Measurements from ENCODE around the gene ADH4. TPM values are rescaled to one million over a fixed set of nuclear protein-coding genes. Genes with fewer than 3 reads are reported as not detected.

Gene ADH4
- total RNA-seq, 1 donor from 2014 or later, result not detected

GRCh38 chr4:99151452-99151851, 7.4 kb upstream of the ADH4 start:
- H3K36me3 Mint-ChIP-seq (ENCODE audit: low read depth), result peaks cover 15% of the 10 kb centered on the region
- peaks cover 11% of the 10 kb centered on the region for H3K9me3 Mint-ChIP-seq
- no peaks in the 10 kb centered on the region for H3K4me1 Mint-ChIP-seq
- H3K27ac Mint-ChIP-seq (ENCODE audit: unreplicated experiment), result no peak overlapping the region
- H3K27me3 Mint-ChIP-seq (ENCODE audit: low read depth), result no peaks in the 10 kb centered on the region
- no peak for TF ChIP-seq CTCF (conservative IDR thresholded peaks at IDR 0.05)
- no peak for DNase-seq (ENCODE audit: low read depth, low spot score)
- H3K4me3 Mint-ChIP-seq, result no peak overlapping the region

DNA sequence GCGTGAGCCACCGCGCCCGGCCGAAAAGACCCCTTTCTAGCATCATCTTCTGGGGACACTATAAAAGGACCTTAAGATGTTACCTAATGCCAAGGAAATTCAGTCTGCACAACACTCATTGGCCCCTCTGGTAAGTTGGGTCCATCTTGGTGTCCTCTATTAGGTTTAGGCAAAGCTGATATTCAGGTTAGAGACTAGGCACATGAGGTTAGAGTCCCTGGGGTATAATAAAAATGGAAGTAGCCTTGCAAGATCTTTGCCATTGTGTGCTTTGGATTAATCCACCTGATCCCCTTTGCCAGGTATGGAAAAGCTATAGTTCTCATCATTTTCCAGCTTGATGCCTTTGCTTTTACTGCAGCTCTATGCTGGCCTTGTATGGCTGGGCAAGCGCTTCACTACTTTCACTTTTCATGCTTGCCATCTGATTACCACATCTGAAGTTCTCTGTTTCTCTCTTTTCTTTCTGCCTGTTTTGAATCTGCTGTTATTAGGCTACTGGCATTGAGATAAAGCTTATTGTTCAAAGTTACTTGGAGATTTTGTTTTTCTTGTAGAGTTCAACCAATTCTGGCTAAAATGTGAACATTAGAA, 5.4 kb upstream of the ADH4 start:
- no peak for TF ChIP-seq CTCF (conservative IDR thresholded peaks at IDR 0.05)
- Mint-ChIP-seq H3K27ac (ENCODE audit: unreplicated experiment) (no peak overlapping the region), H3K4me1 (peaks cover 3% of the 10 kb centered on the region), H3K9me3 (peaks cover 9% of the 10 kb centered on the region), H3K4me3 (no peak overlapping the region), H3K36me3 (ENCODE audit: low read depth) (peaks cover 14% of the 10 kb centered on the region), H3K27me3 (ENCODE audit: low read depth) (no peaks in the 10 kb centered on the region)
- DNase-seq (ENCODE audit: low read depth, low spot score), result no peak

DNA sequence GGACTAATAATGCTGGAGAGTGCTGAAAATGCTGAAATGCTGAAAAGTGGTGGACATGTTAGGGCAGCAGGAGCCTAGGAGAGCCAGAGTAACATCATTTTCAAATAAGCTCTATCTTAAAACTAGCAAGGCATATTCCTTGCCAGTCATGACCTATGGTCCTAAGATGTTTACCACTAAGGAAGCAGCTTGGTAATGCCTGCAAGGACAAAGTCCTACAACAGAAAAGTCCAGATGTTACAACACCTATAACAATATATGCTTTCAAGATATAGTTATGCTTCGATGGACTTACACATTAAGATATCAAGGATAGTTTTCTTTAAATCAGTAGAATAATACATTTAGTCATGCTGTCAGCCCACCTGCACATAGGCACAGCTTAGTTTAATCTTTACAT, 4.5 kb upstream of the ADH4 start:
- Mint-ChIP-seq H3K9me3 (peaks cover 9% of the 10 kb centered on the region), H3K4me1 (peaks cover 9% of the 10 kb centered on the region), H3K27me3 (ENCODE audit: low read depth) (no peaks in the 10 kb centered on the region), H3K36me3 (ENCODE audit: low read depth) (peaks cover 12% of the 10 kb centered on the region), H3K27ac (ENCODE audit: unreplicated experiment) (no peak overlapping the region), H3K4me3 (no peak overlapping the region)
- TF ChIP-seq CTCF (conservative IDR thresholded peaks at IDR 0.05), result no peak
- no peak for DNase-seq (ENCODE audit: low read depth, low spot score)

- Mint-ChIP-seq H3K4me1 (peaks cover 9% of the 10 kb centered on the region), H3K4me3 (no peak overlapping the region), H3K9me3 (no peaks in the 10 kb centered on the region), H3K36me3 (ENCODE audit: low read depth) (no peaks in the 10 kb centered on the region), H3K27ac (ENCODE audit: unreplicated experiment) (no peak overlapping the region), H3K27me3 (ENCODE audit: low read depth) (no peaks in the 10 kb centered on the region)
- no peak for DNase-seq (ENCODE audit: low read depth, low spot score)
- no peak for TF ChIP-seq CTCF (conservative IDR thresholded peaks at IDR 0.05)
These were observed 490 bp upstream of the ADH4 start for GRCh38 chr4:99144587-99144986.

DNA sequence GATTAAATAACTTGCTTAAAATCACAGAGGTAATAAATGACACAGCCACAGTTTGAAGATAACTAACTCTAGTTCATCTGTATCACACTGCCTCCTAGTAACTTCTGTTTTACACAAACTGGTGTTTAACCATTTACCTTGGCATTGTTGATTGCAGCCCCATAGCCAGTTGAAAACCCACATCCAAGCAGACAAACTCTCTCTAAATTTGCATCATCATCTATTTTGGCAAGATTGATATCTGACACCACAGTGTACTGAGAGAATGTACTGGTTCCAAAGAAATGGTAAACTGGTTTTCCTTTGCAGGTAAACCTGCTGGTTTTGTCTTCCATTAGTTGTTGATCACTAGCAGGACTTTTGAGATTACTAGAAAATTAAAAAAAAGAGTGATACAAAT, 7.8 kb downstream of the ADH4 start:
- H3K4me3 Mint-ChIP-seq, result no peak overlapping the region
- no peaks in the 10 kb centered on the region for H3K9me3 Mint-ChIP-seq
- H3K27me3 Mint-ChIP-seq (ENCODE audit: low read depth), result no peaks in the 10 kb centered on the region
- no peak overlapping the region for H3K27ac Mint-ChIP-seq (ENCODE audit: unreplicated experiment)
- no peak for TF ChIP-seq CTCF (conservative IDR thresholded peaks at IDR 0.05)
- no peaks in the 10 kb centered on the region for H3K4me1 Mint-ChIP-seq
- peaks cover 2% of the 10 kb centered on the region for H3K36me3 Mint-ChIP-seq (ENCODE audit: low read depth)
- no peak for DNase-seq (ENCODE audit: low read depth, low spot score)

All from neural crest cell (in vitro differentiated cells).